Thyroid gland (tissue), 4 donors: Measurements from ENCODE around the gene SAAL1. TPM values are rescaled to one million over a fixed set of nuclear protein-coding genes. Genes with fewer than 3 reads are reported as not detected.

Experiments used
- DNase-seq, 2 donors: peaks; one replicate each; pipeline ENCODE4 v3.0.0-alpha.2; 2019
- H3K27ac ChIP-seq, 3 donors: fragments of 200-600 bp; sonication (generic); 1 replicate in 2 of 3; 2 replicates in 1 of 3; pipeline ENCODE4 v1.5.1; 2016 to 2019; ENCODE audit warnings: mild to moderate bottlenecking in 1 of 3, moderate library complexity in 1 of 3
- H3K27me3 ChIP-seq: fragments of 200-600 bp; sonication (generic); one replicate; pipeline ENCODE4 v1.5.1; 2019
- H3K36me3 ChIP-seq, 2 donors: fragments of 200-600 bp; sonication (generic); one replicate each; pipeline ENCODE4 v1.5.1; 2016 to 2019
- H3K4me1 ChIP-seq, 2 donors: fragments of 200-600 bp; sonication (generic); one replicate each; pipeline ENCODE4 v1.5.1; 2017 to 2019
- H3K4me3 ChIP-seq, 3 donors: fragments of 200-600 bp; sonication (generic); replicated peaks in 1 of 3; 1 replicate in 2 of 3; 2 replicates in 1 of 3; pipeline ENCODE4 v1.5.1; 2016; ENCODE audit warnings: mild to moderate bottlenecking in 1 of 3
- H3K9me3 ChIP-seq: fragments of 200-600 bp; sonication (generic); one replicate; pipeline ENCODE4 v1.5.1; 2017
- POLR2A ChIP-seq, 2 donors: fragments of 450-650 bp; IDR thresholded peaks; one replicate each; pipeline ENCODE4 v1.6.1; 2017; ENCODE audit warnings: antibody characterized with exemption in 2 of 2, mild to moderate bottlenecking in 2 of 2, moderate library complexity in 1 of 2
- WGBS, 2 donors: methylation state at CpG; one replicate each; pipeline ENCODE4 v1.1.5; 2017; 5-methylcytosine and 5-hydroxymethylcytosine counted together
- intact Hi-C: fragments of 100-400 bp; cut with DNase I; formaldehyde crosslinking; loops from one replicate; pipeline ENCODE4 v1.15.1; 2023
- small RNA-seq: library from RNA; depleted of rRNA; stranded (forward); fragments of <200 nt; gene quantifications from one replicate; pipeline ENCODE3, GENCODE V24; 2016
- total RNA-seq, 4 donors: library from RNA; depleted of rRNA; stranded (reverse); fragments of >200 nt; gene quantifications; one replicate each; pipeline ENCODE4 v1.2.3, GENCODE V29; 2016
- TF ChIP-seq, protein P1 (sequence below), 6 experiments: fragments of 200-600 bp in 3 of 6; fragments of 450-650 bp in 3 of 6; sonication (generic) in 3 of 6; IDR thresholded peaks; one replicate each; pipeline ENCODE4 v1.5.1; 2016 to 2019; ENCODE audit warnings: antibody characterized with exemption in 6 of 6, mild to moderate bottlenecking in 2 of 6, inconsistent platforms in 1 of 6, moderate library complexity in 1 of 6

SAAL1 gene
- total RNA-seq, 4 donors from 2014 or later: 8.1 to 14.3 (median 12.4) TPM

DNA sequence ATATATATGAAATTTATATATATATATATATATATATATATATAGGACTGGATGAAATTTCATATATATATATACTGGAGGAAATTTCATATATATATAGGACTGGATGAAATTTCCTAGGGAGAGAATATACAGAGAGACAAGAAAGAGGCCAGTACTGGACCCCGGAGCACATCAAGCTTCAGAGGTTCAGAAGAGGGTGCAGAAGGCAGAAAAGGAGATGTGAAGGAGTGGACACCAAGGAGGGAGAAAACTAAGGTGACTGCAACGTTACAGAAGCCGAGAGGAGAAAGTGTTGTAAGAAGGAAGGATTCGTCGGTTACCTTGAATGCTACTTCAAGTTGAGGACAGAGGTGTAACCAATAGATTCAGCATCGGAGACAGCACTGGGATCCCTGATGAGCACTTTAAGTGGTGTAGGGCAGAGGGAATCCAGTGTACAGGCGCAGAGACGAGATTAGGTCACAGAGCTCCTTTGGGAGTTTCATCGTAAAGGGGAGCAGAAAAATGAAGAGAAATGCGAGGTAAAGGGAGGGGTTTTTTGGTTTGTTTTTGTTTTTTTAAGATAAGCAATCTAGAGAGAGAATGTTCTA is 51.3 kb downstream of the SAAL1 start:
- TF ChIP-seq POLR2A (IDR thresholded peaks at IDR 0.05): no peak
- TF ChIP-seq, protein P1, sequence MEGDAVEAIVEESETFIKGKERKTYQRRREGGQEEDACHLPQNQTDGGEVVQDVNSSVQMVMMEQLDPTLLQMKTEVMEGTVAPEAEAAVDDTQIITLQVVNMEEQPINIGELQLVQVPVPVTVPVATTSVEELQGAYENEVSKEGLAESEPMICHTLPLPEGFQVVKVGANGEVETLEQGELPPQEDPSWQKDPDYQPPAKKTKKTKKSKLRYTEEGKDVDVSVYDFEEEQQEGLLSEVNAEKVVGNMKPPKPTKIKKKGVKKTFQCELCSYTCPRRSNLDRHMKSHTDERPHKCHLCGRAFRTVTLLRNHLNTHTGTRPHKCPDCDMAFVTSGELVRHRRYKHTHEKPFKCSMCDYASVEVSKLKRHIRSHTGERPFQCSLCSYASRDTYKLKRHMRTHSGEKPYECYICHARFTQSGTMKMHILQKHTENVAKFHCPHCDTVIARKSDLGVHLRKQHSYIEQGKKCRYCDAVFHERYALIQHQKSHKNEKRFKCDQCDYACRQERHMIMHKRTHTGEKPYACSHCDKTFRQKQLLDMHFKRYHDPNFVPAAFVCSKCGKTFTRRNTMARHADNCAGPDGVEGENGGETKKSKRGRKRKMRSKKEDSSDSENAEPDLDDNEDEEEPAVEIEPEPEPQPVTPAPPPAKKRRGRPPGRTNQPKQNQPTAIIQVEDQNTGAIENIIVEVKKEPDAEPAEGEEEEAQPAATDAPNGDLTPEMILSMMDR (IDR thresholded peaks at IDR 0.05): no peak
- Histone ChIP-seq H3K4me3 (no peak overlapping the region), H3K9me3 (no peaks in the 10 kb centered on the region), H3K27me3 (no peaks in the 10 kb centered on the region), H3K4me1 (no peaks in the 10 kb centered on the region), H3K36me3 (no peaks in the 10 kb centered on the region), H3K27ac (no peak overlapping the region)
- WGBS, 2 donors: 81 to 87% methylated on average over 10 of the region's 10 CpGs
- intact Hi-C loops: no loop called here
- no peak for DNase-seq

- no peak for DNase-seq
- Histone ChIP-seq H3K27ac (no peak overlapping the region), H3K27me3 (peaks cover 7% of the 10 kb centered on the region), H3K4me1 (peaks cover 0 to 4% of the 10 kb centered on the region in 2 donors), H3K9me3 (no peaks in the 10 kb centered on the region), H3K4me3 (no peak overlapping the region), H3K36me3 (no peaks in the 10 kb centered on the region)
- 82 to 85% methylated on average over 2 of the region's 2 CpGs for WGBS, 2 donors
- intact Hi-C loops: no loop called here
- TF ChIP-seq, protein P1 (IDR thresholded peaks at IDR 0.05): no peak
- TF ChIP-seq POLR2A (IDR thresholded peaks at IDR 0.05): no peak
These were observed 55.0 kb downstream of the SAAL1 start for GRCh38 chr11:18050848-18051247.

DNA sequence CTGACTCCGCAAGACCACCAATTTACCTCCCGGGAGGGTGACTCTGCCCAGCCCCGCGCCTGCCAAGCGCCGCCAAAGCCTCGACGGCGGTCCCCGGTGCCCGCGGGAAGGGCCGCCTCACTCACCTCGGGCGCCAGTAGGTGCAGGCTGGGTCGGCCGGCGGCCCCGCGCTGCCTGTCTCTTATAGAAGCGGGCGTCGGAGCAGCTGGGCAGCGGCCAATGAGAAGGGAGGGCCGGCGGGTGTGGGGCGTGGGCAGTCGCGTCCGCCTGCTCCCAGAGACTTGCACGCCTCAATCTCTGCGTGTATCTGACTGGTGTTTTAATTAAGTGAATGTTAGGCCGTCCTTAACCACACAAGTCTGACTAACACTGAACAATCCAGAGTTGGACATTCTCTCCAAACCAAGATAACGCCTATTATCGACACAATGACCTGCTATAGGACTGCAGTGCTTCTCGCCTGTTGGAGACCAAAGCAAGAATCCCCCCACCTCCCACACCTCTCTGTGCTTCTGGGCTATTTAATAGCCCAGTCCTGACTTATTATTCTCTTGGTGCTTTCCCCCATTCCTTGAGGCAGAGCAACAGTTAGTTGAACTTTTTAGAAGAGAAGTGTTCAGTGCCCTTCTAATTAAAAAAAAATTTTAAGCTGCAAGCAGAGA is 59.6 kb downstream of the SAAL1 start, which contains the start of gene TPH1:
TPH1 (minus strand) TSS at position 154 of the 662 bp plus-strand sequence. CDS start 5,507 bp downstream, outside the sequence.
- H3K4me3 ChIP-seq: no peak within 1 kb of the TSS
- TF ChIP-seq POLR2A (IDR thresholded peaks at IDR 0.05): no peak
- TF ChIP-seq, protein P1 (IDR thresholded peaks at IDR 0.05): no peak
- 7% methylated on average over 31 to 36 of the region's 36 CpGs for WGBS, 2 donors
- no peak within 1 kb of the TSS for H3K27ac ChIP-seq
- intact Hi-C loops: no loop called here
- H3K4me1 ChIP-seq: peaks cover 0 to 5% of the 10 kb centered on the region in 2 donors
- peaks cover 7% of the 10 kb centered on the region for H3K27me3 ChIP-seq
- no peaks in the 10 kb centered on the region for H3K36me3 ChIP-seq
- DNase-seq: peak; percentile 67 to 70
- no peaks in the 10 kb centered on the region for H3K9me3 ChIP-seq

DNA sequence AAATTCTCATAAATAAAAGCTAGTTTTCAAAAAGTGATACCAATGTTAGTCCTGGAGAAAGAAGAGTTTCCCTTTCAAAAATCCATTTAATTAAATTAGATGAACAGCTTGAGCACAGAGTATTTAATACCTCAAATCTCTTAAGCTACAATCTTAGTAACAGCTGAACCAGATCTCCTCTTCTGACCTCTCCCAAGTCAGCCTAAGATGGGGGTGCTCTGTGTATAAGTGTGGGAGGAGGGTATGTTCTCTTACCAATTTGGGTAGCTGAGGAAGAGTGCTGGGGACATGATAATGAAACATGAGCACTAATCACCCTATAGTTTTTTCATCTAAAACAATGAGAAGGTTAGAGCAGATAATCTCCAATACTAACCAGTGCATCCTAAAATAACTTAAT is 69.4 kb downstream of the SAAL1 start:
- Histone ChIP-seq H3K4me1 (no peaks in the 10 kb centered on the region), H3K27ac (no peak overlapping the region), H3K4me3 (no peak overlapping the region), H3K36me3 (no peaks in the 10 kb centered on the region), H3K27me3 (no peaks in the 10 kb centered on the region), H3K9me3 (no peaks in the 10 kb centered on the region)
- no peak for DNase-seq
- intact Hi-C loops: no loop called here
- no peak for TF ChIP-seq POLR2A (IDR thresholded peaks at IDR 0.05)
- TF ChIP-seq, protein P1 (IDR thresholded peaks at IDR 0.05): no peak

Small RNA genes within 50 kb of the gene (small RNA-seq; reads per million reads assigned to genes)
- gene HIGD1AP5: not detected

Other genes starting within 250 kb of the SAAL1 start
- gene SERGEF, start 93.0 kb downstream of the SAAL1 start, total RNA-seq: 100 to 1,000 TPM in 1 of 4 donors, 10 to 100 TPM in 3; 62.2 to 116 (median 83.5) TPM
- gene TPH1, start 59.8 kb downstream of the SAAL1 start, total RNA-seq: 1 to 10 TPM in 1 of 4 donors, under 1 TPM in 3; 0.13 to 2.1 (median 0.45) TPM
- gene MRGPRX3, start 26.5 kb upstream of the SAAL1 start, total RNA-seq: not detected
- gene MRGPRX4, start 66.8 kb upstream of the SAAL1 start, total RNA-seq: not detected
- not detected for gene SAA4, start 130.7 kb upstream of the SAAL1 start, total RNA-seq
- 1 to 10 TPM in 1 of 4 donors, not detected in 3; 6.6 TPM for gene SAA2, start 142.6 kb upstream of the SAAL1 start, total RNA-seq
- 10 to 100 TPM in 1 of 4 donors, 1 to 10 TPM in 1, not detected in 2; 2.9 to 25.7 TPM for gene SAA1, start 160.2 kb upstream of the SAAL1 start, total RNA-seq
- gene HPS5, start 216.1 kb upstream of the SAAL1 start, total RNA-seq: 10 to 100 TPM; 21.0 to 26.7 (median 24.2) TPM
- 10 to 100 TPM; 61.9 to 81.4 (median 72.4) TPM for gene GTF2H1, start 216.5 kb upstream of the SAAL1 start, total RNA-seq